Measurements from ENCODE around the gene TMEM258. TPM values are rescaled to one million over a fixed set of nuclear protein-coding genes. Genes with fewer than 3 reads are reported as not detected.

Gene TMEM258
- total and polyA plus RNA-seq, 4 donors = 43.9 to 229 (median 163) TPM

DNA sequence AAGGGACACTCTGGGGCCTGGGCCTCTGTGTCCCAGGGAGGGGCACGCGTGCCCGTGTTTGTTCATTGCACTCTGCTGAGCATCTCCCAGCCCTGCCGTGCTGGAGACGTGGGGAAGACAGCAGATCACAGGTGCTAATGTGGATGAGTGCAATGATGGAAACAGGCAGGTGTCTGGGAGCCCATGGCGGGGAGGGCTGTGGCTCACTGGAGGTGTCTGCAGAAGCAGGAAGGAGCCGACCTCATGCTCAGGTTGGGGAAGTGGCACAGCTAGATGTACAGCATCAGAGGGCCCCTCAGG, 7.9 kb downstream of the TMEM258 start:
- Histone ChIP-seq H3K4me3 (no peak overlapping the region), H3K9ac (ENCODE audit: insufficient read depth in 1 of 2, low read length in 2 of 2) (no peak overlapping the region), H3K9me3 (ENCODE audit: control insufficient read depth in 4 of 4, insufficient read depth in 3 of 4, low read length in 3 of 4) (no peaks in the 10 kb centered on the region), H3K27me3 (ENCODE audit: control insufficient read depth in 3 of 3, insufficient read depth in 3 of 3, low read length in 2 of 3) (no peaks in the 10 kb centered on the region), H3K4me1 (ENCODE audit: control insufficient read depth in 5 of 5, insufficient read depth in 5 of 5, low read length in 5 of 5) (no peaks in the 10 kb centered on the region), H3K36me3 (ENCODE audit: control insufficient read depth in 4 of 4, insufficient read depth in 4 of 4, low read length in 4 of 4) (peaks cover 6 to 53% (median 24%) of the 10 kb centered on the region in 4 donors), H3K27ac (ENCODE audit: low read depth in 1 of 2, low read length in 1 of 2) (no peak overlapping the region)
- no peak for DNase-seq
- TF ChIP-seq, protein P1, sequence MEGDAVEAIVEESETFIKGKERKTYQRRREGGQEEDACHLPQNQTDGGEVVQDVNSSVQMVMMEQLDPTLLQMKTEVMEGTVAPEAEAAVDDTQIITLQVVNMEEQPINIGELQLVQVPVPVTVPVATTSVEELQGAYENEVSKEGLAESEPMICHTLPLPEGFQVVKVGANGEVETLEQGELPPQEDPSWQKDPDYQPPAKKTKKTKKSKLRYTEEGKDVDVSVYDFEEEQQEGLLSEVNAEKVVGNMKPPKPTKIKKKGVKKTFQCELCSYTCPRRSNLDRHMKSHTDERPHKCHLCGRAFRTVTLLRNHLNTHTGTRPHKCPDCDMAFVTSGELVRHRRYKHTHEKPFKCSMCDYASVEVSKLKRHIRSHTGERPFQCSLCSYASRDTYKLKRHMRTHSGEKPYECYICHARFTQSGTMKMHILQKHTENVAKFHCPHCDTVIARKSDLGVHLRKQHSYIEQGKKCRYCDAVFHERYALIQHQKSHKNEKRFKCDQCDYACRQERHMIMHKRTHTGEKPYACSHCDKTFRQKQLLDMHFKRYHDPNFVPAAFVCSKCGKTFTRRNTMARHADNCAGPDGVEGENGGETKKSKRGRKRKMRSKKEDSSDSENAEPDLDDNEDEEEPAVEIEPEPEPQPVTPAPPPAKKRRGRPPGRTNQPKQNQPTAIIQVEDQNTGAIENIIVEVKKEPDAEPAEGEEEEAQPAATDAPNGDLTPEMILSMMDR (IDR thresholded peaks at IDR 0.05; ENCODE audit: control extremely low read depth, extremely low read depth) = no peak
- WGBS, 2 donors = 80 to 82% methylated on average over 7 of the region's 7 CpGs
- no peak for ATAC-seq (ENCODE audit: insufficient read depth, low FRiP score)

DNA sequence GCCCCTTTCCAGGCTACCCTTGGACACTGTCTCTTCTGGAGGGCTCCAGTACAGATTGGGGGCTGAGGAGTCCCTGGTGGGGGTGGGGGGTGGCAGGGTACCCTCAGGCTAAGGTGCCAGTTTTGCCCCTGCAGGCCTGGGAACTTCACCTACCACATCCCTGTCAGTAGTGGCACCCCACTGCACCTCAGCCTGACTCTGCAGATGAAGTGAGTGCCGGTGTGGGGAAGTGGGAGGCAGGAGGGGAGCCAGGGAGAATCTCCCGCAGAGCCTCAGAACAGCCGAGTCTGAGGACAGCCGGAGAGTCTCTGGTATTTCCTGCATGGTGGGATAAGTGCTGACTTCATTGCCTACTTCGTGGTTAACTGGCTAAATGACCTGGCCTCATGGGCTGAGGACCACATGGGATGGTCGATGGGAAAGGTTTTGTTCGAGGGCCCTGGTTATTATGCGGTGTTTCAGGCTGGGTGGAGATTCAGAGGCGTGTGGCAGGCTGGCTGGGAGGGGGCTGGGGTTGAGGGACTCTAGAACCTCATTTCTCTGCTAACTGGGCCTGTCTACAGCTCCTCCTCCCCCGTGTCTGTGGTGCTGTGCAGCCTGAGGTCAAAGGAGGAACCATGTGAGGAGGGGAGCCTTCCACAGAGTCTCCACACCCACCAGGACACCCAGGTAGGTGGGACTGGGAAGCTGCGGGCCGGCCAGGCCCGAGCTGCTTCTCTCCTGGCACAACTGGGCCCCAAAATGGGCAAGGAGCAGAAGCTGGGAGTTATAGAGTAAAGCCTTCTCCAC, 8.5 kb downstream of the TMEM258 start:
- H3K4me1 ChIP-seq (ENCODE audit: control insufficient read depth in 5 of 5, insufficient read depth in 5 of 5, low read length in 5 of 5) = no peaks in the 10 kb centered on the region
- no peaks in the 10 kb centered on the region for H3K27me3 ChIP-seq (ENCODE audit: control insufficient read depth in 3 of 3, insufficient read depth in 3 of 3, low read length in 2 of 3)
- H3K9me3 ChIP-seq (ENCODE audit: control insufficient read depth in 4 of 4, insufficient read depth in 3 of 4, low read length in 3 of 4) = no peaks in the 10 kb centered on the region
- no peak overlapping the region for H3K9ac ChIP-seq (ENCODE audit: insufficient read depth in 1 of 2, low read length in 2 of 2)
- TF ChIP-seq, protein P1 (IDR thresholded peaks at IDR 0.05; ENCODE audit: control extremely low read depth, extremely low read depth) = no peak
- no peak overlapping the region for H3K27ac ChIP-seq (ENCODE audit: low read depth in 1 of 2, low read length in 1 of 2)
- peaks cover 2 to 49% (median 20%) of the 10 kb centered on the region in 4 donors for H3K36me3 ChIP-seq (ENCODE audit: control insufficient read depth in 4 of 4, insufficient read depth in 4 of 4, low read length in 4 of 4)
- ATAC-seq (ENCODE audit: insufficient read depth, low FRiP score) (no peak), DNase-seq (no peak)
- WGBS, 2 donors = 70 to 72% methylated on average over 13 of the region's 13 CpGs
- no peak overlapping the region for H3K4me3 ChIP-seq

DNA sequence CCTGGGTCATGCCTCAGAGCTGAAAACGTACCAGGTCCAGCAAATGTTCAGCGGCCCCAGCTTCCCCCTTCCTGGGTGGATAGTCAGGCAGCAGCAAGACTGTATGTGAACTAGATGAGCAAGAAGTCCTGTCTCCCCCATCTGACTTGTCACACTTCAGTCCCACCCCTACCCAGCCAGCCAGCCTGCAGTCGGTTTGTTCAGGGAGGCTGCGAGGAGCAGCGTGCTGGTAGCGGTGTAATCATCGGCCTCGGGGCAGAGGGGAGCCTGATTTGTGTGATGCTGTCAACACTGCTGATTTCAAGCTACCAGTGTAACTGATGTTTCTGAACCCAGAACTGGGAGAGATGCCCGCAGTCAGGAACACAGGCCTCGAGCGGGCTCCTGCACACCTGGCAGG, 9.6 kb downstream of the TMEM258 start:
- TF ChIP-seq, protein P1 (IDR thresholded peaks at IDR 0.05; ENCODE audit: control extremely low read depth, extremely low read depth) = no peak
- DNase-seq (no peak), ATAC-seq (ENCODE audit: insufficient read depth, low FRiP score) (no peak)
- Histone ChIP-seq H3K4me1 (ENCODE audit: control insufficient read depth in 5 of 5, insufficient read depth in 5 of 5, low read length in 5 of 5) (no peaks in the 10 kb centered on the region), H3K27me3 (ENCODE audit: control insufficient read depth in 3 of 3, insufficient read depth in 3 of 3, low read length in 2 of 3) (no peaks in the 10 kb centered on the region), H3K27ac (ENCODE audit: low read depth in 1 of 2, low read length in 1 of 2) (no peak overlapping the region), H3K36me3 (ENCODE audit: control insufficient read depth in 4 of 4, insufficient read depth in 4 of 4, low read length in 4 of 4) (peaks cover 0 to 40% (median 22%) of the 10 kb centered on the region in 4 donors), H3K9me3 (ENCODE audit: control insufficient read depth in 4 of 4, insufficient read depth in 3 of 4, low read length in 3 of 4) (no peaks in the 10 kb centered on the region), H3K9ac (ENCODE audit: insufficient read depth in 1 of 2, low read length in 2 of 2) (no peak overlapping the region), H3K4me3 (no peak overlapping the region)
- WGBS, 2 donors = 90 to 92% methylated on average over 11 of the region's 11 CpGs
